ENCODE data around the gene PAM. TPM values are rescaled to one million over a fixed set of nuclear protein-coding genes. Genes with fewer than 3 reads are reported as not detected.

PAM gene
- total and polyA plus RNA-seq, 7 experiments from 2014 or later, result 10.3 to 36.6 (median 13.6) TPM

DNA sequence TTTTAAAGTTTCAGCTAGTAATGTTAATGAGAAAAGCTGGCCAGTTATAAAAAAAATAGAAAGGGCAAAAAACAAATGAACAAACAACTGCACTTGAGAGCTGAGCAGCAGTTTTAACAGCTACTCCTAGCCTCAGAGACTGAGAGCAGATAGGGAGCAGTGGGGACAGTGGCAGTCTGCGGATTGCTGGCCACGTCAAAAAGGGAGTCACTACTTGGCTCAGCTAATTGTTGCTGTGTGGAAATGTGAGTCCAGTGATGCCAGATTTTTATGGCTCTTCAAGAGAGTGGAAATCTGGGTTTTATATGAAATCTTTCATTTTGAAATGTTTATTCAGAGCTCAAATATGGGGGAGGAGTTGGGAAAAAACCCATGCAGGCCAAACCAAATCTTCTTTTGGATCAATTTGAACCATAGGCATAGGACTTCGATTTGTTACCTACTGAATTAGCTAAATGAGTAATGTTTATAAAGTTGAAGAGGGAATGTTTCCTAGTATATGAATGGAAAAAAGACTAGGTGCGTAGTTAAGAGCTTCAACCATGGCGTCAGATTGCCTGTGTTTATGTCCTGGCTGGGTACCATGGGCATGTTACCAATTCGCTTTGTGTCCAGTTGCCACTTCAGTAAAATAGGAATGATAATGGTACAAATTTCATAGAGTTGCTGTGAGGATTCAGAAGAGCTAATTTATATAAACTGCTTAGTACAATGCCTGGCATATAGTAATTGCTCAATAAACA is 102.1 kb downstream of the PAM start:
- no peaks in the 10 kb centered on the region for H3K36me3 ChIP-seq (ENCODE audit: control insufficient read depth in 2 of 3, insufficient read depth in 3 of 3, low read length in 3 of 3)
- DNase-seq (no peak), ATAC-seq (no peak)
- H3K27me3 ChIP-seq (ENCODE audit: control insufficient read depth in 2 of 2, insufficient read depth in 2 of 2, low read length in 2 of 2), result no peaks in the 10 kb centered on the region
- no peaks in the 10 kb centered on the region for H3K9me3 ChIP-seq (ENCODE audit: control insufficient read depth in 2 of 3, low read length in 3 of 3)
- no peak overlapping the region for H3K27ac ChIP-seq (ENCODE audit: low read depth, low read length)
- H3K4me3 ChIP-seq (ENCODE audit: low read length), result no peak overlapping the region
- peaks cover 2 to 27% (median 6%) of the 10 kb centered on the region in 7 donors for H3K4me1 Mint-ChIP-seq
- intact Hi-C loops (cut with micrococcal nuclease), result no loop called here
- peaks cover 0 to 5% (median 0%) of the 10 kb centered on the region in 11 donors for H3K9me3 Mint-ChIP-seq
- no peaks in the 10 kb centered on the region for H3K36me3 Mint-ChIP-seq
- ChIA-PET CTCF (no interaction called here), POLR2A (no interaction called here)
- no peak overlapping the region for H3K27ac Mint-ChIP-seq
- H3K4me1 ChIP-seq (ENCODE audit: control insufficient read depth in 2 of 2, insufficient read depth in 2 of 2, low read length in 2 of 2), result peaks cover 0 to 7% of the 10 kb centered on the region in 2 donors
- H3K27me3 Mint-ChIP-seq, result peaks cover 0 to 5% (median 0%) of the 10 kb centered on the region in 5 donors
- H3K4me3 Mint-ChIP-seq, result no peak overlapping the region

DNA sequence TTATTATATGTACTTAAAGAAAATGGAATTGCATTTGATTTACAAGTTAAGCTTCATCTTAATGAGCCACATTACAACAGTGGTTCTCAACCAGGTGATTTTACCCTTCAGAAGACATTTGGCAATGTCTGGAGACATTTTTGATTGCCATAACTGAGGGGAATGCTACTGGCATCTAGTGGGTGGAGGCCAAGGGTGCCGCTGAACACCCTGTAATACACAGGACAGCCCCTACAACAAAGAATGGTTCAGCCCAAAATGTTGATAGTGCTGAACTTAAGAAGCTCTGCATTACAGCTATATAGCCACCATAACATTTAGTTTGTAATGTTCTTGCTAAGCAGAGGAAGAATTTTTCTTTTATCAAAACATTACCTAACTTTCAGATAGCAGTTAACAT is 103.1 kb downstream of the PAM start:
- peaks cover 0 to 7% of the 10 kb centered on the region in 2 donors for H3K4me1 ChIP-seq (ENCODE audit: control insufficient read depth in 2 of 2, insufficient read depth in 2 of 2, low read length in 2 of 2)
- ChIA-PET CTCF (no interaction called here), POLR2A (interaction anchor here (0.6 kb wide), 1 partner anchor 105 kb away, joined by 4 read pairs; no protein-coding TSS in a partner anchor)
- no peaks in the 10 kb centered on the region for H3K36me3 Mint-ChIP-seq
- no peak overlapping the region for H3K27ac Mint-ChIP-seq
- intact Hi-C loops (cut with micrococcal nuclease), result no loop called here
- no peaks in the 10 kb centered on the region for H3K27me3 ChIP-seq (ENCODE audit: control insufficient read depth in 2 of 2, insufficient read depth in 2 of 2, low read length in 2 of 2)
- no peaks in the 10 kb centered on the region for H3K36me3 ChIP-seq (ENCODE audit: control insufficient read depth in 2 of 3, insufficient read depth in 3 of 3, low read length in 3 of 3)
- H3K9me3 Mint-ChIP-seq, result peaks cover 0 to 5% (median 0%) of the 10 kb centered on the region in 11 donors
- ATAC-seq (no peak), DNase-seq (no peak)
- H3K4me1 Mint-ChIP-seq, result peaks cover 2 to 27% (median 6%) of the 10 kb centered on the region in 7 donors
- peaks cover 0 to 6% (median 0%) of the 10 kb centered on the region in 5 donors for H3K27me3 Mint-ChIP-seq
- no peak overlapping the region for H3K27ac ChIP-seq (ENCODE audit: low read depth, low read length)
- no peak overlapping the region for H3K4me3 ChIP-seq (ENCODE audit: low read length)
- no peak overlapping the region for H3K4me3 Mint-ChIP-seq
- H3K9me3 ChIP-seq (ENCODE audit: control insufficient read depth in 2 of 3, low read length in 3 of 3), result no peaks in the 10 kb centered on the region

DNA sequence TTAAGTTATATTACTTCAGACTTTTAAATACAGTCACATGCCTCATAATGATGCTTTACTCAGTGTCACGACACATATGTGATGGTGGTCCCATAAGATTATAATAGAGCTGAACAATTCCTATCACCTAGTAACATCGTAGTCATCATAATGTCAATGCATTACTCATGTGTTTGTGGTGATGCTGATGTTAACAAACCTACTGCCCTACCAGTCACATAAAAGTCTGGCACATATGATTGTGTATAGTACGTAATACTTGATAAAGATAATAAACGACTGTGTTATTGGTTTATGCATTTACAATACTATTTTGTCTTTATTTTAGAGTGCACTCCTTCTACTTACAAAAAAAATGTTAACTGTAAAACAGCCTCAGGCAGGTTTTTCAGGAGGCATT is 103.7 kb downstream of the PAM start:
- no peak for DNase-seq
- CTCF ChIA-PET, result no interaction called here
- H3K9me3 Mint-ChIP-seq, result peaks cover 0 to 5% (median 0%) of the 10 kb centered on the region in 11 donors
- ATAC-seq, result peak; percentile 31
- no peaks in the 10 kb centered on the region for H3K36me3 ChIP-seq (ENCODE audit: control insufficient read depth in 2 of 3, insufficient read depth in 3 of 3, low read length in 3 of 3)
- H3K4me1 ChIP-seq (ENCODE audit: control insufficient read depth in 2 of 2, insufficient read depth in 2 of 2, low read length in 2 of 2), result peaks cover 0 to 7% of the 10 kb centered on the region in 2 donors
- H3K4me1 Mint-ChIP-seq, result peaks cover 2 to 27% (median 6%) of the 10 kb centered on the region in 7 donors
- no peaks in the 10 kb centered on the region for H3K9me3 ChIP-seq (ENCODE audit: control insufficient read depth in 2 of 3, low read length in 3 of 3)
- H3K27me3 Mint-ChIP-seq, result peaks cover 0 to 7% (median 0%) of the 10 kb centered on the region in 5 donors
- POLR2A ChIA-PET, result no interaction called here
- no peak overlapping the region for H3K27ac ChIP-seq (ENCODE audit: low read depth, low read length)
- intact Hi-C loops (cut with micrococcal nuclease), result no loop called here
- H3K27ac Mint-ChIP-seq, result no peak overlapping the region
- H3K4me3 ChIP-seq (ENCODE audit: low read length), result no peak overlapping the region
- H3K36me3 Mint-ChIP-seq, result no peaks in the 10 kb centered on the region
- H3K27me3 ChIP-seq (ENCODE audit: control insufficient read depth in 2 of 2, insufficient read depth in 2 of 2, low read length in 2 of 2), result no peaks in the 10 kb centered on the region
- no peak overlapping the region for H3K4me3 Mint-ChIP-seq

DNA sequence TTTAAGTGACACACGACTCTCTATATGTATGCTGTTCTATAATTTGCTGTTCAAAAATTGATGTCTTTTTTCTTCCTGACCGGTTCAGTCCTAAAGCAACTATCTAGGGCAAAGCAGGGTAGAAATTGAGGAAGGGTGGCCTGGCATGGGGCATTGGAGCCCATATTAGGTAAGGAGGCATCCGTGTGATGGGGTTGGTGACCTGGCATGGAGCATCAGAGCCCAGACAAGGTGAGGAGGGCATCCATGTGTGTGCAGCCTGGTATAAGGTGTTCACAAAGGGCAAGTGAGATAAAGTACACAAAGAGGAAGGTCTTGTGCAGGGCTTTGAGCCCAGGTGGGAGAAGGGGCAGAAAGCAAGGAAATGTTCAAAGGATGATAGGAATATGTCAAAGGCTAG is 104.9 kb downstream of the PAM start:
- CTCF ChIA-PET, result no interaction called here
- intact Hi-C loops (cut with micrococcal nuclease), result no loop called here
- POLR2A ChIA-PET, result no interaction called here
- no peak overlapping the region for H3K4me3 ChIP-seq (ENCODE audit: low read length)
- Mint-ChIP-seq H3K9me3 (peaks cover 0 to 5% (median 0%) of the 10 kb centered on the region in 11 donors), H3K36me3 (no peaks in the 10 kb centered on the region), H3K27me3 (peaks cover 3 to 12% (median 7%) of the 10 kb centered on the region in 5 donors), H3K27ac (peak overlapping the region in 1 of 9 donors; percentile 1), H3K4me3 (no peak overlapping the region), H3K4me1 (peaks cover 3 to 20% (median 6%) of the 10 kb centered on the region in 7 donors)
- no peak for DNase-seq
- no peaks in the 10 kb centered on the region for H3K27me3 ChIP-seq (ENCODE audit: control insufficient read depth in 2 of 2, insufficient read depth in 2 of 2, low read length in 2 of 2)
- peaks cover 0 to 7% of the 10 kb centered on the region in 2 donors for H3K4me1 ChIP-seq (ENCODE audit: control insufficient read depth in 2 of 2, insufficient read depth in 2 of 2, low read length in 2 of 2)
- H3K36me3 ChIP-seq (ENCODE audit: control insufficient read depth in 2 of 3, insufficient read depth in 3 of 3, low read length in 3 of 3), result no peaks in the 10 kb centered on the region
- no peak overlapping the region for H3K27ac ChIP-seq (ENCODE audit: low read depth, low read length)
- ATAC-seq, result no peak
- H3K9me3 ChIP-seq (ENCODE audit: control insufficient read depth in 2 of 3, low read length in 3 of 3), result no peaks in the 10 kb centered on the region

DNA sequence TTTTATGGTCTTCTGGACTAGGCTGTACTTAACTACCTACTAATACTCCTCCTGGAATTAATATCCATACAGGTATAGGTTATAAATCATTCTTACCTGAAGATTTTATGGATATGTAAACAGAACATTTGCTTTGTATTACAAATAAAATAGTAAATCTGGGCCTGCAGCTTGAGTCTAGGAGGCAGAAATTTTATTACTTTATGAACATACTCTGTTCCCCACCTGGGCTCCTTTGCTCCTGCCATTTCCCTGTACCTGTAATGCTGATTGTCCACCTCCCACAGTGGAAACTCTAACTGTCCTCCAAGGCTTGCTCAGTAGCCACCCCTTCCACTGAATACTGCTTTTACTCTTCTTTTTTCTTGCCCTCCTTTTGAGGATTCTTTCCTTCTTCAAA is 108.0 kb downstream of the PAM start:
- Mint-ChIP-seq H3K27ac (no peak overlapping the region), H3K9me3 (peaks cover 0 to 5% (median 0%) of the 10 kb centered on the region in 11 donors), H3K4me3 (no peak overlapping the region), H3K36me3 (peaks cover 0 to 11% (median 4%) of the 10 kb centered on the region in 5 donors), H3K4me1 (peaks cover 5 to 15% (median 11%) of the 10 kb centered on the region in 7 donors), H3K27me3 (peaks cover 12 to 29% (median 17%) of the 10 kb centered on the region in 5 donors)
- ChIA-PET CTCF (no interaction called here), POLR2A (no interaction called here)
- no peak overlapping the region for H3K4me3 ChIP-seq (ENCODE audit: low read length)
- no peak for DNase-seq
- intact Hi-C loops (cut with micrococcal nuclease), result no loop called here
- peaks cover 0 to 5% of the 10 kb centered on the region in 2 donors for H3K27me3 ChIP-seq (ENCODE audit: control insufficient read depth in 2 of 2, insufficient read depth in 2 of 2, low read length in 2 of 2)
- no peak overlapping the region for H3K27ac ChIP-seq (ENCODE audit: low read depth, low read length)
- no peaks in the 10 kb centered on the region for H3K36me3 ChIP-seq (ENCODE audit: control insufficient read depth in 2 of 3, insufficient read depth in 3 of 3, low read length in 3 of 3)
- no peak for ATAC-seq
- H3K4me1 ChIP-seq (ENCODE audit: control insufficient read depth in 2 of 2, insufficient read depth in 2 of 2, low read length in 2 of 2), result peaks cover 0 to 6% of the 10 kb centered on the region in 2 donors
- H3K9me3 ChIP-seq (ENCODE audit: control insufficient read depth in 2 of 3, low read length in 3 of 3), result no peaks in the 10 kb centered on the region

DNA sequence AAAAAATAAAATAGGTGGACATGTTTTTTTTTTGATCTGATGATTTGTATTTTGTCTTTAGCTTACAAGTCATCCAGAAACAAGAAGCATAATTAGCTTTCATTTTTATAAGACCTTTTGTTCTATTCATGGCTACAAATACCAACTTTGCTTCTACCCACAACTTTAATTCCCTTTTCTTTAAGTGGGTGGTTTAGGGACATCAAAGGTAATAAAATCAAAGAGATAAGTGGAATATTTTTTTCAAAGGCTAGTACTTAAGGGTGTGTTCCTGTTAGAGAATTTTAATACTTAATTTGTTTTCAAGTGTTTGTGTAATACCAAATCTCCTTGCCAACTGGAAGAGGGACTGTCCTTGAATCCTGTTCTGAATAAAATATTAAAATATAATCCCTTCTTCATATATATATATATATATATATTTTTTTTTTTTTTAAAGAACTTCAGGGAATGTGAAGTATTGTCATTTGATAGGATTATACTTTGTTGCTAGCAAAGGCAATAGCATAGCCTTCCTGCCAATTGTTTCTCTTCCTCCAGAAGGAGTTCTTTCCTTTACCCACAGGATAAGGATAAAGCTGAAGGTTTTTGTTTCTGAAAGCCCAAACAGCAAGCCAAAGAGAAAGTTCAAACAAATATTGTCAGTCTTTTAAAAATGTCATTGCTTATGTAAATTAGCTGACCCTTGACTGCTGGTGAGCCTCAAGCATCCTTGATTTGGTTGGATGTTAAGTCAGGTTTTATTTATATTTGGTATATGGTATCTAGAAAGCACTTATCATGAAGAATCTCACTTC is 108.9 kb downstream of the PAM start:
- intact Hi-C loops (cut with micrococcal nuclease), result no loop called here

More for the DNA sequence above, 108.9 kb downstream of the PAM start:
- H3K4me3 Mint-ChIP-seq, result no peak overlapping the region
- Histone ChIP-seq H3K27ac (ENCODE audit: low read depth, low read length) (no peak overlapping the region), H3K27me3 (ENCODE audit: control insufficient read depth in 2 of 2, insufficient read depth in 2 of 2, low read length in 2 of 2) (peaks cover 0 to 5% of the 10 kb centered on the region in 2 donors), H3K36me3 (ENCODE audit: control insufficient read depth in 2 of 3, insufficient read depth in 3 of 3, low read length in 3 of 3) (no peaks in the 10 kb centered on the region), H3K9me3 (ENCODE audit: control insufficient read depth in 2 of 3, low read length in 3 of 3) (no peaks in the 10 kb centered on the region), H3K4me3 (ENCODE audit: low read length) (no peak overlapping the region), H3K4me1 (ENCODE audit: control insufficient read depth in 2 of 2, insufficient read depth in 2 of 2, low read length in 2 of 2) (peaks cover 0 to 6% of the 10 kb centered on the region in 2 donors)
- POLR2A ChIA-PET, result no interaction called here
- peaks cover 5 to 15% (median 11%) of the 10 kb centered on the region in 7 donors for H3K4me1 Mint-ChIP-seq
- CTCF ChIA-PET, result no interaction called here
- H3K9me3 Mint-ChIP-seq, result peaks cover 0 to 5% (median 0%) of the 10 kb centered on the region in 11 donors
- H3K36me3 Mint-ChIP-seq, result peaks cover 0 to 15% (median 10%) of the 10 kb centered on the region in 5 donors
- no peak overlapping the region for H3K27ac Mint-ChIP-seq
- peaks cover 12 to 29% (median 17%) of the 10 kb centered on the region in 5 donors for H3K27me3 Mint-ChIP-seq
- no peak for ATAC-seq
- no peak for DNase-seq

Data from naive thymus-derived CD4-positive, alpha-beta T cell (primary cell).